Measurements from ENCODE around the gene CD59.
"Not testable (repeated sequence)": the region's sequence is repeated elsewhere in the genome, so short reads cannot be mapped to it uniquely, and the experiment has no call there.

CD59 gene

DNA sequence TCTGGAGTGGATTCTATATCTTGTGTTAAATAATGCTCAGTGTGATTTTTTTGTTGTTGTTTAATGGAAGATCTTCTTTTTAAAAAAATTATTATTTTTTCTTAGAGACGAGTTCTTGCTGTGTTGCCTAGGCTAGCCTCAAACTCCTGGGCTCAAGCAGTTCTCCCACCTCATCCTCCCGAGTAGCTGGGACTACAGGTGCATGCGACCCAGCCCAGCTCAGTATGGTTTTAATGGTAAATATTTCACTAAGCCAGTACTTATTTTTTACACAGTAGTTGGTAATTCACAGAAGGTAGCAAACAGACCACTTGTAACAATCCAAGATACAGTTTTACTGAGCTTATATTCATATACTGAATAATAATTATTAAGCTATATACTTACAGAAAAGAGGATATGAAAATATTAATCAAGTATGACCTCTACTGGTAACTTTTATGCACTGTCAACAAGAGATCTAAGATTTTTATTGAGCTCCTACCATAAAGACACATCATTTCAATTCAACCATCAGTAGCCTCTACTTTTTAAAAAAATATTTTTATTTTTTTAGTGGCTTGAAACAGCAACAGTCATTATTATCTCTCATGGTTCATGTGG, 6.1 kb upstream of the CD59 start:
- no peak for ATAC-seq
- no peak for DNase-seq

GRCh38 chr11:33741806-33742205, 5.6 kb upstream of the CD59 start:
- ATAC-seq: no peak
- no peak for DNase-seq

GRCh38 chr11:33737362-33737821, 1.2 kb upstream of the CD59 start:
- ATAC-seq (no peak), DNase-seq (no peak)

DNA sequence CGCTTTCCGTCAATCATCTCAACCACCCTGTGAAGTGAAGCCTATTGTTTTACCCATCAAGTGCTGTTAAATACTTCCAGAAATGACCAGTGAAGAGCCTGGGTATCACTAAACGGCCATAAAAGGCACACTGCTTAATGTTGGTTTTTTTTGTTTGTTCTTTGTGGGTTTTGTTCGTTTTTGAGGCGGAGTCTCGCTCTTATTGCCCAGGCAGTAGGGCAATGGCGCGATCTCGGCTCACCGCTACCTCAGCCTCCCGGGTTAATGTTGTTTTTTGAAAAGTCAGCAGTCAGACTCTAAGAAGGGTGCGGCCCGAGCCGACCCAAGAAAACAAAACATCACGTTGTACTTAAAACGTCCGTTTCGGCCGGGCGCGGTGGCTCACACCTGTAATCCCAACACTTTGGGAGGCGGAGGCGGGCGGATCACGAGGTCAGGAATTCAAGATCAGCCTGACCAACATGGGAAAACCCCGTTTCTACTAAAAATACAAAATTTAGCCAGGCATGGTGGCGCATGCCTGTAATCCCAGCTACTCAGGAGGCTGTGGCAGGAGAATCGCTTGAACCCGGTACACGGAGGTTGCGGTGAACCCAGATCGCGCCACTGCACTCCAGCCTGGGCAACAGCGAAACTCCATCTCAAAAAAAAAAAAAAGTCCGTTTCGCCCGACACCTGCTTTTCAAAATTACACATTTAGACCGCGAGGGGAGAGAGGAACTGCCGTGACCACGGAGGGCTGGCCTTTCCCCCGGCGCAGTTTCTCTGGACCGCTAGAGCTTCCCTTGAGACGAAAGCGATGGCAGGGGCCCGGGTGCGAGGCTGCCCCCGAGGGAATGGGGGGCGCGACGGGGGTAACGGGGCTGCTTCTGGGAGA, 714 bp downstream of the CD59 start:
- ATAC-seq (peak; percentile 28), DNase-seq (peak; percentile 58)

GRCh38 chr11:33734441-33735270, 1.6 kb downstream of the CD59 start:
- no peak for ATAC-seq
- DNase-seq: no peak

DNA sequence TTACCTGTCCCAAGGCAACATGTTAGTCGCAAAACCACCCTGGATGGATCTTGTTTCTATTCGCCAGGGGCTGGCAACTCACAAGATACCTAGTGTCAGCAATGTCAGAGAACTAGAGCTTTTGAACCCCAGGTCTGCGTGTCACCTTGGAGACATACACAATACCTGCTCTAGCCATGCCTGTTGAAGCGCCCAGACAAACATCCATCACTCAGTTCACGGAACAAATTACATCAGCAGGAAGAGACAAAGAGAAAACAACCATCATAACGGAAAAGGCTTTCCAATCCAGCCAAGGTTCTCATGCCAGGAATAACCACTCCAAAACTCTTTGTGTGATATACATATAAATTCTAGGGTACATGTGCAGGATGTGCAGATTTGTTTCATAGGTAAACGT, 2.2 kb downstream of the CD59 start:
- no peak for DNase-seq
- ATAC-seq: no peak

DNA sequence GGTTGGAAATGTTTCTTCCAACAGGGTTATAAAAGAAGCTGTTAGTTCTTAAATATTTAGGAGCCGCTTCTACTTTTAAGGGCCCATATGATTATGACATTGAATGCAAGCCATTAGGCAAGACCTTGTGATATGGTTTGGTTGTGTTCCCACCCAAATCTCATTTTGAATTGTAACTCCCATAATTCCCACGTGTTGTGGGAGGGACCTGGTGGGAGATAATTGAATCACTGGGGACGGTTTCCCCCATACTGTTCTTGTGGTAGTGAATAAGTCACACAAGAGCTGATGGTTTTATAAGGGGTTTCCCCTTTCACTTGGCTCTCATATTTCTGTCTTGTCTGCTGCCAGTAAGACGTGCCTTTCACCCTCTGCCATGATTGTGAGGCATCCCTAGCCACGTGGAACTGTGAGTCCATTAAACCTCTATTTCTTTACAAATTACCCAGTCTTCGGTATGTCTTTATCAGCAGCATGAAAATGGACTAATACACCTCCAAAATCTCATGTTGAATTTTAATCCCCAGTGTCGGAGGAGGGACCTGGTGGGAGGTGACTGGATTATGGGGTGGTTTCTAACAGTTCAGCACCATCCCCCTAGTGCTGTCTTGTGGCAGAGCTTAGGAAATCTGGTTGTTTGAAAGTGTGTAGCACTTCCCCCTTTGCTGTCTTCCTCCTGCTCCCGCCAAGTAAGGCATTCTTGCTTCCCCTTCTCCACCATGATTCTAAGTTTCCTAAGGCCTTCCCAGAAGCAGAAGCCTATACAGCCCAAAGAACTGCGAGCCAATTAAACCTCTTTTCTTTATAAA, 4.3 kb downstream of the CD59 start:
- ATAC-seq: peak; percentile 74

GRCh38 chr11:33730716-33731115, 5.5 kb downstream of the CD59 start:
- DNase-seq: no peak
- no peak for ATAC-seq

More for the DNA sequence above, 4.3 kb downstream of the CD59 start:
- peak; percentile 37 for DNase-seq

GRCh38 chr11:33729072-33729664, 7.1 kb downstream of the CD59 start:
- not testable (repeated sequence) for DNase-seq, ATAC-seq

- not testable (repeated sequence) for ATAC-seq, DNase-seq
Observed at GRCh38 chr11:33727539-33727938, 8.7 kb downstream of the CD59 start.

DNA sequence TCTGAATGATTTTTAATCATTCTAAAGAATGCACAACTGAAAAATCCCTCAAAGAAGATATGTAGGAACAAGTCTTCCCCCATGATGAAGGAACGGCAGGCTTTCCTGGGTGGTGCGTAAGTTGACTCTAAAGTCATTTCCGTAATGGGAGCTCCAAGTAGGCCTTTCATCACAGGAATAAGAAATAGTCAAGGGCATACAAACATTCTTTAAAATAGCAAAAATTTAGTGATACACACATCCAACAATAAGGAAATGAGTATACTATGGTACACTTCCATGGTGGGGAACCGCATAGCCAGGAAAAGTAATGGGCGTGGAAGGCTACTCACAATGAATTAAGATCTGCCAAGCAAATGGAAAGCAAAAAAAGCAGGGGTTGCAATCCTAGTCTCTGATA, 10.7 kb downstream of the CD59 start:
- no peak for DNase-seq
- no peak for ATAC-seq

GRCh38 chr11:33724644-33725035, 11.6 kb downstream of the CD59 start:
- no peak for ATAC-seq

DNA sequence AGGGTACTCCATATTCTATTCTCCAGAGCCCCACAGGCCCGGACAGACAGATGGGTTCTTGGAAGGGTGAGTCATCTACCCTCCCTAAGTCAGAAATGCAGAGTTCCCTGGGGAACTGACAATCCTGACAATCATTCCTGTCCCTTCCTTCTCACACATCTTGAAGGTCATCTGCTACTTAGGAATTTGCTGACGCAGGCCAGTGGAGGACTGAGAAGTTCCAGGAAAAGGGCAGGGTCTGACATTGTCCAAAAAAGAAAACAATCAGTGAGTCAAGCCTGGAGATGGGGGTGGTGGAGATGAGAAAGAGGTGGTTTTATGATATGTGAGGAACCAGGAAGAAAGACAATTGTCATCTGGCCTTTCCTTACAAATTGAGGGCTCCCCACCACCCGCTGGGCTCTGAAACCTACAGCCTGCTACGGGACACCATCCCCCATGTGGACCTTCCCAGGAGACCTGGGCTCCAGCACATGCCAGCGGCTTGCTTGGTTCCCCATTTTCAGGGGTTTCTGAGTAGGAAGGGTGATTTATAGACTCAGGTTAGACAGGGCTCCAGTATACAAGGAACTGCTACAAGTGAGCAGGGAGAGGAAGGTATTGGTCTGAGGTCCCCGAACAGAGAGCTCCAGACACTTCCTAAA, 12.9 kb downstream of the CD59 start:
- DNase-seq: no peak
- peak; percentile 5 for ATAC-seq

More at GRCh38 chr11:33724644-33725035, 11.6 kb downstream of the CD59 start:
- DNase-seq: no peak

GRCh38 chr11:33722590-33723234, 13.5 kb downstream of the CD59 start:
- ATAC-seq (peak; percentile 96), DNase-seq (peak; percentile 67)

DNA sequence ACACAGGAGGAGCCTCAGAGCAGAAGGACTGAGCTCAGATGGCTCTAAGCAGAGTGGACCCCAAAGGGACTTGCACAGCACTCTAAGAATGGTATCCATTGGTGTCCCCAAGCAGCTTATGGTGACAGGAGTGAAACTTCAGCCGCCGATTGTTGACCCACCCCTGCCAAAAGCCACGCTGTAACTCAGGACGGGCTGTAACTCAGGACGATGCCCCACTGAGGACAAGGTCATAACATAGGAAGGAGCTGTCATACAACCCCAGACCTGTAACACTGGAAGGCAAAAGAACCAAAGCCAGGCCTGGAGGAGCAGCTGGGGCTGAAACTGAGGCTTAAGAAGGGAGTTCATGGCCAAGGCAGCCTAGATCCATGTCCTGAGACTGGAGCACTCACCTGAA, 14.2 kb downstream of the CD59 start:
- ATAC-seq: no peak
- no peak for DNase-seq

GRCh38 chr11:33721426-33721825, 14.8 kb downstream of the CD59 start:
- DNase-seq: peak; percentile 27
- ATAC-seq: peak; percentile 47

DNA sequence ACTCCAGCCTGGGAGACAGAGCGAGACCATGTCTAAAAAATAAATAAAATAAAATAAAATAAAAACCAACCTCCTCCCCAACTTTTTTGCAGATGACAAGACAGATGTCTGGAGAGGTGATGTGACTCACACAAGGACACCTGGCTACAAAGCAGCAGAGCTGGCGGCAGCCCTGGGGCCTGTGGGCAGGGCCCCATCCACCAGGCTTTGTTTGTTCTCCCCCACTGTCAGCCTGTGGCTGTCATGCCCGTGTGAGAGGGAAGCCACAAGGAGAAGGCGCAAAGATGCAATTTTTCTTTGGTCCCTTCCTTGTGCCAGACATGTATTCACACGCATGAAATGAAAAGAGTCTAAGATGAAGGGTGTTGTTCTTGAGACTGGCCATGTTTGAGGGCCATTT, 16.6 kb downstream of the CD59 start:
- no peak for DNase-seq
- no peak for ATAC-seq

GRCh38 chr11:33718440-33718839, 17.8 kb downstream of the CD59 start:
- no peak for ATAC-seq
- DNase-seq: no peak

DNA sequence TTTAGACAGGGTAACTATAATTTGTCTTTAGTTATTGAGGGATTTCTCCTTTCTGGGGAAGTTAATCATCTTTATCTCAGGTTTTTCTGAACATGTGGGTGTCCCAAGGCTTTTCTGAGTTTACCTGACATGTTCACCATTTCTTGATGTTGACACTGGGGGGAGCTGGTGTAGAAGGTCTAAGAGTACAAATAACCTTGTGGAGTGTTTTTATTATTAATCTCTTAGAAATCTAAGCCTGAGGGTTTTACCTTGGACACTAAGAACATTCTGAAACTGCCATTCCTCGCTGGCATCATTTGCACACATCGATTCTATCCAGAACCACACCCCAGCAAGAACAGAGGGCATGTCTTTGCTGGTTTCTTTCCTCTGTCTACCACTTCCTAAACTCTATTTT, 20.0 kb downstream of the CD59 start:
- DNase-seq (no peak), ATAC-seq (no peak)

GRCh38 chr11:33713856-33714398, 22.3 kb downstream of the CD59 start:
- DNase-seq (no peak), ATAC-seq (no peak)
